Upper lobe of left lung (tissue), 4 donors: Measurements from ENCODE around the gene M6PR.

Source experiments
- POLR2A ChIP-seq, 4 donors: fragments of 450-650 bp; IDR thresholded peaks; one replicate each; pipeline ENCODE4 v1.5.1; 2016 to 2017; ENCODE audit warnings: antibody characterized with exemption in 4 of 4, mild to moderate bottlenecking in 2 of 4
- POLR2AphosphoS5 ChIP-seq, 2 donors: sonication (generic); formaldehyde crosslinking; IDR thresholded peaks; one replicate each; pipeline ENCODE4 v1.5.1; 2017; ENCODE audit warnings: antibody characterized with exemption in 2 of 2
- TF ChIP-seq, protein P1 (sequence below), 6 experiments: fragments of 450-650 bp in 4 of 6; fragments of 200-600 bp in 2 of 6; sonication (generic) in 2 of 6; IDR thresholded peaks; one replicate each; pipeline ENCODE4 v1.5.1; 2016 to 2019; ENCODE audit warnings: antibody characterized with exemption in 6 of 6

DNA sequence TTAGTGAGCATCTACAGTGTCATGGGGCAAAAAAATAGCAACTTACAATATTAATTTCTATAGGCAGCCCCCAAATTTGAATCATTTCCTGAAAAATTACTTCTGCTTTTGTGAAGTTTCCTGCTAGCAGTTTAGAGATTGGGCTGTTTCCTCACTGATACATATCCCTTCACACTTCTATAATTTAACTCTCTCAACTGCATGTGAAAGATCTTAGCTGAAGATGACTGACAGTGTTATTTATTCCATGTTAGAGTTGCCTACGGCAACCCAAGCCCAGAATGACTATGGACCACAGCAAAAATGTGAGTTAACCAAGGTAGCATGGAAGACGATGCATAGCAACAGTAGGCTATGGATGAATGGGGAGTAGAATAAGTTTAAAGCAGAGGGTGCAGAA, 40.0 kb upstream of the M6PR start, which contains the start of gene KLRG1:
- TF ChIP-seq POLR2A (IDR thresholded peaks at IDR 0.05) (no peak), POLR2AphosphoS5 (IDR thresholded peaks at IDR 0.05) (no peak)
- TF ChIP-seq, protein P1, sequence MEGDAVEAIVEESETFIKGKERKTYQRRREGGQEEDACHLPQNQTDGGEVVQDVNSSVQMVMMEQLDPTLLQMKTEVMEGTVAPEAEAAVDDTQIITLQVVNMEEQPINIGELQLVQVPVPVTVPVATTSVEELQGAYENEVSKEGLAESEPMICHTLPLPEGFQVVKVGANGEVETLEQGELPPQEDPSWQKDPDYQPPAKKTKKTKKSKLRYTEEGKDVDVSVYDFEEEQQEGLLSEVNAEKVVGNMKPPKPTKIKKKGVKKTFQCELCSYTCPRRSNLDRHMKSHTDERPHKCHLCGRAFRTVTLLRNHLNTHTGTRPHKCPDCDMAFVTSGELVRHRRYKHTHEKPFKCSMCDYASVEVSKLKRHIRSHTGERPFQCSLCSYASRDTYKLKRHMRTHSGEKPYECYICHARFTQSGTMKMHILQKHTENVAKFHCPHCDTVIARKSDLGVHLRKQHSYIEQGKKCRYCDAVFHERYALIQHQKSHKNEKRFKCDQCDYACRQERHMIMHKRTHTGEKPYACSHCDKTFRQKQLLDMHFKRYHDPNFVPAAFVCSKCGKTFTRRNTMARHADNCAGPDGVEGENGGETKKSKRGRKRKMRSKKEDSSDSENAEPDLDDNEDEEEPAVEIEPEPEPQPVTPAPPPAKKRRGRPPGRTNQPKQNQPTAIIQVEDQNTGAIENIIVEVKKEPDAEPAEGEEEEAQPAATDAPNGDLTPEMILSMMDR (IDR thresholded peaks at IDR 0.05): no peak
